HG03175 (cell line): ENCODE measurements around the gene CDK5R2.
A peak's percentile ranks its signal among the peaks of the same experiment; 100 is the strongest.

Experiments used
- ATAC-seq: cut with Tn5 transposase; IDR thresholded peaks from one replicate; pipeline ENCODE4 v1.9.1; 2021; ENCODE audit warnings: mild to moderate bottlenecking, moderate library complexity; ENCODE audit not compliant: unreplicated experiment

Gene CDK5R2

DNA sequence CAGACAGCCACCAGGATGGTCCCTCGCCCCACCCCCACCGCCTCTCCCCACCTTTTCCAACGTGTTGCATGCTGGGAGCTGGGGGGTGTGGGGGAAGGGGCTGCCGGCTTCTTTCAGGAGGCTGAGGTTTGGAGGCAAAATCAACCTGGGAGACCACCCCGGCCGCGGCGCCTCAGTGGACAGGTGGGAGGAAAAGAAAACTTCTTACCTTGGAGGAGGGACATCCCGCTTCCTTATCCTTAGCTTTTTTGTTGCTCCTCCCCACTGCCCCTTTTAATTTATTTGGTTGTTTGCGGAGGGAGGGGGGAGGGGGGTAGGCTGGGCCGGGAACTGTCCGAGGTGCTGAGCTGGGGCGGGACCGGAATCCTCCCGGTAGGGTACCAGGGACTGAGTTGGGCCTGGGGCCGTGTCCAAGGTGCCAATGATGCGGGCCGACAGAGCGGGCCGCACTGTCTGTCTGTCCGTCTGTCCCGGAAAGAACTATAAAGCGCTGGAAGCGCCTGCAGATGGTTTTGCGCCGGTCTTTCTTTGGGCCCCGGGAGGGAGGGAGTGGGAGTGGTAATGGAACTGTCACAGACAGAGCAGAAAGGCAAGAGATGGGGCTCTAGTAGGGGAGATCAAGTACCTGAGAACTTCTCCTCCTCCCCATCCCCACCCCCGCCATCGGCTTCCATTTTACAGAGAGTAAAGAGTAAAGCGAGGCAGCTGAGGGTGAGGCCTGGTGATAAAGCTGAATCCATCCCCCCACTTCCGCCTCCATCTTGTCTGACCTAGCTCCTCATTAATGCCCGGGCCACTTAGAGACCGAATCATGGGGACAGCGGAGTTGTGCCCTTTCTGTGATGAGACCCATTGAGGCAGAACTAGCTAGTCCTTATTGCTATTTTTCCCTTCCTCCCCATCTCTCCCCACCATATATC lies 2.4 kb downstream of the CDK5R2 start:
- no peak for ATAC-seq

DNA sequence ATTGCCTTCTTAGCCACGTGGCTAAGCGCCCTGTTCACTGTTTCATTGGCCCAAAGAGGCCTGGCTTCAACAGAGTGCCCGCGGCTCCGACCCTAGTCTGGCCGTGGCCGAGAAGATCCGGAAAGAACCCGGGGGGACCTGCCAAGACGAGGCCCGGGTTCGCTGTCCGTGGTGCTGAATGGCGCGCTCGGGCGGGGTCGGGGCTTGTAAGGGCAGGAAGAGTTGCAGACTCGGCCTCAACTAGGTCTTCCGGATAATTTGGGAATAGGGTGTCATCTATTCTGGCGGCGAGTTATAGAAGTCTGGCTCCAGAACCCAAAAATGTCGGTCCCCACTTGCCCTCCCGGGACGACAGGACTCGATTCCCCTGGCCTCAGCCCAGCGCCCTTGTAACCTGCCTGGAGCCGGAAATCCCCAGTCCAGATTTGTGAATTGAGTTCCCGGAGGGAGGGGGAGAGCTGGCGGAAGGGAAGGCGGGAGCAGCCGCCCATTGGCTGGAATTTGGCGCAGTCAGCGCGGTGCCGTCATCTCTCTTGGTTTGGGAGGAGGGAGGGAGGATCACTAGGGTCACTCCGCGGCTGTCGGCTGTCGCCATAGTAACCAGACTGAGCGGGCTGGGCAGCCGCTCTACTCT lies 3.5 kb downstream of the CDK5R2 start:
- no peak for ATAC-seq

DNA sequence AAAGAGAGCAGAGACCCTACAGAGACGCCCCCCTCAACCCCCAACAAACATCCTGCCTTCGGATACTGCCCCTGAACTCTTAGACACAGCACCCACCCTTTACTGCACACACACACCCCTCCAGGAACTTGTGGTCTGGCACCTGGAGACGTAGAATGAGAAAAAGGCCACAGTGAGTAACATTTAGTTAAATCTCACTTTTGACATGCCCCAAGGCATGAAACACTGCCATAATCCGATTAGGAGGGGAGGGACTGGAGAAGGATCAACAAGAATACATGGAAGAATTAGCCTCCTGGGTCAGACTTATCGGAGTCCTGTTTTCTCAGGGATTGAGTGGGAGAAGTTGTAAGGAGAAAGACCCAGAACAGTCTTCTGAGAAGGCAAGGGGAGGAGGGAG lies 4.1 kb downstream of the CDK5R2 start:
- no peak for ATAC-seq

DNA sequence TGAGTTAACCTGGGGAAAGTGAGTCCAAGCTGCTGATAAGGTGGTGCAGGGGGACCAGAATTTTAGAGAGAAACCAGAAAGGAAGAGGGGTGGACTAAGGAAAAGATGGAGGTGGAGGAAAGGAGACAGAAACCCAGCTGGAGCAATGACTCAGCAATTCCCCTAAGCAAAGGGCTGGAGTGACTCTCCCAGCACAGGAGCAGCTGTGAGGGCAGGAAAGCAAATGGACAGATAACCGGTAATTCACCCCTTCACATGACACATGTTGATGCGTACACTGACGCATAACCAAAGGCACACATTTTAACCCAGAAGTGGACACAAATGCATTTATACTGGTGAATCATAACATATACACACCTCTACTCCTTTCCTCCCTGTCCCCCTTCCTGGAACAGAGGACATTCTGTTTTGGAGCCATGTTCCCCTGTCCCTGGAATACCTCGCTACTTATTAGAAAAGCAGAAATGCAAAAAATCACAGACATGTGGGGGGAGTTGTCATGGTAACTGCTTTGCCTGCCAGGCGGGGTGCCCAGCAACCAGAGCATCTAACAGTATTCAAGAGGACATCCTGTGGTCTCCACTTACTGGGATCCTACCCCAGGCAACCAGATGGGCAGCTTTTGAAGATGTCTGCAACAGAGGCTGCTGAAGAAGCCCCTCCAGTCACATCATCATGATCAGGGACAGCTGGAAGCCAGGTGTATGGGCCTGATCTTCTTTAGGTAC lies 4.7 kb downstream of the CDK5R2 start:
- no peak for ATAC-seq

DNA sequence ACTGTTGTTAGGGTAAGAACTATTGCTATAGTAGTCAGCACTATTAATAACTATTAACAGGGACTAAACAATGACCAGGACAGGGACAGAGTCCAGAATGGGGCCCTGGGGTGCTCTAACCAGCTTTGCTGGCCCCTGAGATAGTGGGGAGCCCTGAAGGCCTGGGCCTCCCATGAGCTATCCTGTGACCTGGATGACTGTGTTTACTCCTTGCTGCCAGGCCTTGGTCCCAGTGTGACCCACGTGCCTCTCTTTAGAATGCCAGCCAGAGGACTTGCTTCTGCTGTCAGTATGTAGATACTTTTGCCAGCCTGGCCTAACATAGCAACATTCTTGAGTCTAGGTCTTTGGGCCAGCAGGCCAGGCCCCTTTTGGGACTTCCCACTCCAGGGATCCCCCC lies 11.4 kb downstream of the CDK5R2 start:
- no peak for ATAC-seq

DNA sequence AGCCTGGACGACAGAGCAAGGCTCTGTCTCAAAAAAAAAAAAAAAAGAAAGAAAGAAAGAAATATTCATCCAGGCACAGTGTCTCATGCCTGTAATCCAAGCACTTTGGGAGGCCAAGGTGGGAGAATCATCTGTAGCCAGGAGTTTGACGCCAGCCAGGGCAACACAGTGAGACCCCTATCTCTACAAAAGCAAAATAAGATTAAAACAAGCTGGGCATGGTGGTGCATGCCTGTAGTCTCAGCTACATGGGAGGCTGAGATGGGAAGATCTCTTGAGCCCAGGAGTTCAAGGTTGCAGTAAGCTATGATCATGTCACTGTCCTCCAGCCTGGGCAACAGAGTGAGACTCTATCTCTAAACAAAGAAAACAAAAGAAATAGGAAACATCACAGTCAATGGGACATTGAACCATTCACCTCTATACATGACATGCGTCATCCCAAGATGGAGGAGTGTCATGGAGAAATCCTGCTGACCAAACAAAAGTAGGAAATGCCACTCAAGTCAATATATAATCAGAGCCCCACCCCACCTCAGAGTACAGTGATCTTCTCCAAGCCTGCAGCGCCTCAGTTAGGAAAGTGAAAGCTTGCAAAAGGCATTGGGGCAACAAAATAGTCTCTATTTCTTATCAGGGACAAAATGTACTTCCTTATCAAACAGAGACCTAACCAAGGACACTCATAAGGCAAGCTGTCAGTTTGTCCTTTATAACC lies 15.8 kb downstream of the CDK5R2 start:
- no peak for ATAC-seq

DNA sequence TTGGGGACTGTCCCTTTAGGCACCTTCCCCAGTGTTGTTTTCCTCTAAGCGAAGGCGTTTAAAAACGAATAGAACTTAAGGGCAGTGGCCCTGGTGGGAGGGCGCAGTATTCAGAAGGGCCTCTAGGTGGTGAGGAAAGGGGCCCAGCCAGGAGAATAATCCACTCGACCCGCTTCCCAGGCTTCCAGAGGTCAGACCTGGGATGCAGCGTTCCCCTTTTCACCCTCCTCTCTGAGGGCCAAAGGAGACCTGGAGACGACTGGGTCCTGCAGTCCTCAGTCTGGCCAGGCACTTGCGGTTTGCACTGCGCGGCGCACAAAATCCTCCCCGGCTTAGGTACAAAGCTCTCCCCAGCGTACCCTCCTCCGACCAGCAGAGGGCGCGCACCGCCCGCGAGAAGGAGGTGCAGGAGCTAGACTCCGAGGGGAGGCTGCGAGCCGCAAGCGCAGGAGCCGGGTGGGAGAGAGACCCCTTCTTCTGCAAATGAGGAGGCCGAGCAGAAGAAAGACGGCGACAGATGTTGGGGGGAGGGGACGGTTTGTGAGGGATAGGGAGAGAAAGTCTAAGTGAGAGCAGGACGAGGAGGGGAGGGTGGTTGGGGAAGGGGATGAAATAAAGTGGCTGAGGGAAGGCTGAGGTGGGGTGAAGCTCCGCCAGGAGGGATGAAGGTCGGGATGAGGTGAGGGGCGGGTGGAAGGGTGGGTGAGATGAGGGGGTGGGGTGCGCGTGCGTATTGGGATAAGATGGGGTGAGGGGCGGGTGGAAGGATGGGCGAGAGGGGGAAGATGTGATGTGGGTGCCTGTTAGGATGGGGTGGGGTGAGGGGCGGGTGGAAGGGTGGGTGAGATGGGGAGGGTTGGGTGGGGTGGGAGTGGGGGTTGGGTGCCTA lies 20.6 kb downstream of the CDK5R2 start:
- ATAC-seq, result peak; percentile 93

DNA sequence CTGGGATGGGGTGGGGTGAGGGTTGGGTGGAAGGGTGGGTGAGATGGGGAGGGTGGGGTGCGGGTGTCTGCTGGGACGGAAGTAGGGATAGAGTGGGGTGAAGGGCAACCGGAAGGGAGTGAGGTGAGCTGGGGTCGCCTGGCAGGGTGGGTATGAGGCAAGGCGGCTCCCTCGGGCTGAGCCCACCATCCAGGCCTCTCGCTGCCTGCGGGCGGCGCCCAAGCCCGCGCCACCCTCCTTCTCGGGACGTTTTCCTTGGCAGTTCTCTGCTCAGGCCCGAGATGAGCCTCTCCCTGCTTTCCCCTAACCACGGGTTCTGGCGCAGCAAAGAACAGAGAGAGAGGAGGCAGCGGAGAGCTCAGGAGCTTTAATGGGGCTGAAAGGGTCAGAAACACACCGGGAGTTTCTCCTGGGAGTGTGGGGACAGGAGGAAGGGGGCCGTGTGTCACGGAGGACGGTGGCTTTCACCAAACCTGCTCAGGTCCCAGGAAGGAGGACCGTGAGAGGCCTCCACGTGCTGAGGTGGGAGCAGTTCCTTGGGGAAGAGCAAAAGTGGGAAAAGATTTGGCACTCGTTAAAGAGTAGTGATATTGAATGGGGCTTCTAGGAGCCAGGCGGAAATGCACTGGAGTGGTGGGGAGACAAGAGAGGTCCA lies 21.4 kb downstream of the CDK5R2 start:
- ATAC-seq, result no peak

DNA sequence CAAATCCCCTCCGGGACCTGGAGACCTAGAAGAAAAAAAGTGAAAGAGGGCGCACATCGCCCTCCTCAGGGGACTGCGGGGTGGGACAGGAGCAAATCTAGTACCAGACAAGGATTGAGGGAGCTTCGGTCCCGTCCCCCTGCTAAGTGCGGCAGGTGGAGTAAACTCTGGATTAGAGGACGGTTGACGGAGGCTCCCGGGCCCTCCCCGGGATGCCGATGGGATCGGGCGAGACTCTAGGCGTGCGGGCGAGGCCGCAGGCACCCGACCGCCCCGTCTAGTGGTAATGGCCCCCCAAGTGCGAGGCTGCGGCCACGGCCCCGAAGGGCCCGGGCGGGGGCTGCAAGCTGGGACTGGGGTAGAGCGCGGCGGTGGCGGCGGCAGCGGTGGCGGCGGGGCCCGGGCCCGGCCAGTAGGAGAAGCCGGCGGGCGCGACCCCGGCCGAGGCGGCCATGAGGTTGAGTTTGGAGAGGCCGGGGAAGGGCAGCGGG lies 22.0 kb downstream of the CDK5R2 start:
- ATAC-seq, result no peak

DNA sequence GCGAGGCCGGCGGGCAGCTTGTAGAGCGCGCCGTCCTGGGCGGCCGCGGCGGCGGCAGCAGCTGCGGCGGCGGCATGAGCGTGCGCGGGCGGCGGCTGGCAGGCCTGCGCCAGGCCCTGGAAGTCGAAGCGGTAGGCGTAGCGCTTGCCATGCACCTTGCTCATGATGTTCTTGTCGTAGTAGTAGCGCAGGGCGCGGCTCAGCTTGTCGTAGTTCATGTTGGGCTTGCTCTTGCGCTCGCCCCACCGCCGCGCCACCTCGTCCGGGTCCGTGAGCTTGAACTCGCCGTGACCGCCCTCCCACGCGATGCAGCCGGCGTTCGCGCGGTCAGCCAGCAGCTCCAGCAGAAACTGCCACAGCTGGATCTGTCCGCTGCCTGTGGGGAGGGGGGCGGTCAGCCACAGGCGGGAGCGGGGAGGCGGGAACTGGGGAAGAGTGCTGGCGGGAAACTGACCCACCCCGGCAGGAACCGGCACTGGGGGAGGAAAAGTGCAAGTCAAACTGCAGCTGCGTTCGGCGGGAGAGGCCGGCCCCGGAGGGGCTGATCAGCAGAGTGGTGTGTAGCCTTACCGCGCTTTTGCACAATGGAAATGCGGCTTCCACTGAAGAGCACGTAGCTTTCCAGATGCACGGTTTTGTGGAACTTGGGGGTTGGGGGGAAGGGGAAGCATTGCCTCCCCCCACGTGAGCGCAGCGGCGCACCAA lies 22.6 kb downstream of the CDK5R2 start:
- no peak for ATAC-seq

DNA sequence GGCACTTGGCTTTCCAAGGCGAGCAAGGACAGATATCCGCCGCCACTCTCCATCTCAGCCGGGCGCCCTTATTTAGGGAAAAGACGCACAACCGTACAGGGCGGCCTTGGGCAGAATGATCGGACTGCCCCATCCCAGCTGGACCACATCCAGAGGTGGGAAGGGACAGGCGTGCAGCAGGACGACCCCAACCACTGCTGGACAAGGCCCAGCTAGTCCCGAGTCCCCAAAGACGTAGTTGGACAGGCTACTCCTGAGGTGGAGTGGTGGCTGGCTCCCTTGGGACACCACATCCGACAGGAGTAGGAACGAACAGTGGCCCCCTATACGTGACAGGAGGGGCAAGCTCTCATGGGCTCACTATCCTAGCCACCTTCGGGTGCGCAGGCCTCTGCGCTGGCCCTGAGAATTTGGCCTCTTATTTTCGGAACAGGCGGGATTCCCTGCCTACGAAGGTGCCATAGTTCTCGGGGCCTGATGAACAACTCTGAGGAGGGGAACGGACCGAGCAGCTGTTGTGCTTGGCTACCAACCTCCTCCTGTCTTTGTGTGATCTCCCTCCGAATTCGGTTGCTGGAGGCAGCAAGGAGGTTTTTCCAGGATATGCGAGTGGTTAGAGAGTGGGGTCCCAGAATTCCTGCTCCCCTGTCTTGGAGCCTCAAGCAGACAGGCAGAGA lies 23.3 kb downstream of the CDK5R2 start:
- ATAC-seq, result no peak

DNA sequence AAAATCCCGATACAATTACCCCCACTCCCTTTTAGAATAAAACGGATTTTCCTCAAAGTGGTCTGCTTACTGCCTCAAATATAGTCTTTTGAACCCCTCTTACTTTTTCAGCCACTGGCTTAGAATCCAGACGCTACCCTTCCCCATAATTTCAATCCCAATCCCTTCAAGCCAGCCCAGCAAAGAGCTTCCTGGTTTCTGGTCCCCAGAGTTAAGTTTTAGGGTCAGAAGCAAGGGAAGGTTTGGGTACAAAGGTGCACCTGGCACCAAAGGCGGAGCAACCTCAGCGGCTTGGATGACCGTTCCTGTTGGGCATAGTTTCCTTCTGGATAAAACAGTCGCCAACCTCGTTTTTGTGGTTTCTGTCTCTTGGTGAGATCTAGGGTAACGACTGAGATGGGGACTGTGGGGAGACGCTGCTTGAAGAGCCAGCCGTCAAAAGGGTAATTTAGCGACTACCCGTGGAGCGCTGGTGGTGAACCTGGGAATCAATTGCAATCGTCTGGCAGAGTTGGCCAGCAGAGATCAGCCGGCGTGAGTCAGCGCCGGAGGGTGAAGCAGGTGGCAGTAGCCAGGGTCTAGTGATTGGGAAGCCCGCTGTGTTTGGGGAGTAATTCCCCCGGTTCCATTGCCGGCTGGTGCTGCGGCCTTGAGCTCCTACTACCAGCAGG lies 23.9 kb downstream of the CDK5R2 start:
- no peak for ATAC-seq

DNA sequence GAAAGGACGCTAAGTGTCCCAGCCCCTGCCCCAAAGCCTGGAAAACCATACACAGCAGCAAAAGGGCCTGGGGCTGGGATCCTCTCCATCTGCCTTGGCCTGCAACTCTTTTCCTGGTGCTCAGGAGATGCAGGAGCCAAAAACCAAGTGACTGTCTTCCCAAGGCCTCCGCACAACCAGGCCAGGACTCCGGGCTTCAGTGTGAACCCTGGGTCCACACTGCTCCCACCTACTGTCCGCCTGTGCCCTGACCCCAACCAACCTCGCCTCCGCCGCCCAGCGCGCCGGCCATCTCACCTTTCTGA lies 24.4 kb downstream of the CDK5R2 start:
- no peak for ATAC-seq

DNA sequence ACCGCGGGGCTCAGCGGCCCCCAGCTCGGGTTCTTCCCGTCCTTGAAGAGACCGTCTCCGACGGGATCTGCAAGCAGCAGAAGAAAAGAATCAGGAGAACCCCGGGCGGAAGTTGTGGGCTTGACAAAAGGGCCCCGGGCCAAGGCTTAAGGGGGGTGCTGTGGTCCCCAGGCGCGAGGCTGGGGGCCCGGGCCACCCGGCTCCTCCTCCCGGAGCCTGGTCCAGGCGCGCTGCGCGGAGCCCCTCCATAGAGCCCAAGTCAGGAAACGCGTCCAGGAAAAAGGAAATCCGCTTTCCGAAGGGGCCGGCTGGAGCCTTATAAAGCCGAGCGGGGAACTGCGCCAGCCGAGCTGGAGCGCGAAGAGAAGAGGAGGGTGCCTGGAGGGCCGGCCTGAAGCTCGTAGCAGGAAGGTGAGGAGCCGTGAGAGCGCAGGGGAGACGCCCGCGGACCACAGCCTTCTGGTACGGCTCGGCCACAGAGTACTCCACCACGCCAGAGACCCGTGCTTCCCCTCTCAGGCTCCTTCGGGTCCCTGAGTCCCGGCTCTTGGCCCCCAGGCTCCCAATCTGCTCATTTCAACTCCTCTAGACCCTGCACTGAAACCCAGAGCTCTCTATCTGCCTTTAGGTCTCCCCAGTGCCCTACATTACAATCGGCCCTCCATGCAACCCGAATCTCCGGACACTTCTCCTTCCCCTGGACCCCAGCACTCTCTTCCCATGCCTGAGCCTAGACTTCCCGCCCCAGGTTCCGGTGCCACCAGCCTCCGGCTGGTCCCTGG lies 25.0 kb downstream of the CDK5R2 start:
- ATAC-seq, result no peak

DNA sequence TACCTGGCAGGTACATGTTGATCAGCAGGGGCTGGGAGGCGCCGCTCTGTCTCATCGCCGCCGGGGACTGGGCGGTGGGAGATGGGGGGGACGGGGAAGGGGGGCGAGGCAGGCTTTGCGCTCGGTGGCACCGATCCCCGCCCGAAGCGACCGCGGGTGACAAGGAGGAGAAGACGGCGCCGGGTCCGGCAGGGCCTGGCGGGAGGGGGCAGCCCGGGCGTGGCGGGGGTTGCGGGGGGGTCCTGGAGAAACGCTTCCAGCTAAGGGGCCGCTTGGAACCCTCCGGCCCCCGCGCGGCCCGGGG lies 25.5 kb downstream of the CDK5R2 start, which contains the start of gene FEV:
TSS of gene FEV (minus strand) at position 164 of the 304 bp plus-strand sequence. CDS start at position 55, 109 bp downstream.
- ATAC-seq, result no peak

DNA sequence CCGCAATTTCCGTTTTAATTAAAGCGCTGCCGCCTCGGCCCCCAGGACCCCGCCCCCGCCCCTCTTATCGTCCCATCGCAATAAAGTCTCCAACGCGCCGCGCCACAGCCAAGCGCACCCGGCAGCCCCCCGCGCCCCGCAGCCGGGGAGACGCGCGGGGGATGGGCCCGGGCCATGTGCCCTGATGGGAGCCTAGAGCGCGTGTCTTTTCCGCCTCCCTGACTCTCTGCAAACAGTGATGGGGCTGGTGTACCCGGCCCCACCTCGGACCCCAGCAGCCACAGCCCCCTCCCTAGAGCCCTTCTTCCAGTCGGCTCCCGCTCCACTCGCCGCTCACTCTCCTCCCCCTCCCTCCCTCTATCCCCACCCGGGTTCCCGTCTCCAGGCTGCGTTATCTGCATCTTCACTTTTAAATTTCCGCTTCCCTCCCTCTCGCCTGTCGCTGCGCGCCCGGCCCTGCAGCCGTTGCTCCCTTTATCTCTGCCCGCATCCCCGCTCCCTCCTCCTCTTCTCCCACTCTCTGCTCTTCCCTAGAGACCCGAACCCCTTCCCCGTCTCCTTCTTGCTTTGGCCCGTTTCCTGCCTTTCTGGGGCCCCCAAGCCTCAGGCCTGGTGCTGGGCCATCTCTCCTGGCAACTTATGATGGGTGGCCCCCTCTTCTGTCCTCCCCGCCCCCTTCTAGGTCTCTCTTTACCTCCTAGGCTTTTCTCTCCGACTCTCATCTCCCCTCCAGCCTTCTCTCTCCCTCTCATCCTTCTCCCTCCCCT lies 26.0 kb downstream of the CDK5R2 start:
- ATAC-seq, result no peak
